HEK293 (cell line): Measurements from ENCODE around the gene FOXR2.

ENCODE experiments used
- CTCF ChIA-PET: fragments of 350-600 bp; formaldehyde crosslinking; extraction: SDS; loops from one replicate; lab custom pipeline; 2021; ENCODE audit warnings: antibody characterized with exemption; lab: Yijun Ruan, JAX
- POLR2A ChIA-PET: fragments of 300-600 bp; formaldehyde crosslinking; extraction: SDS; loops from one replicate; lab custom pipeline; 2020; ENCODE audit warnings: antibody characterized with exemption, inconsistent platforms; lab: Yijun Ruan, JAX
- H3K27ac ChIP-seq: fragments of 200-500 bp; sonication (Bioruptor generic); 2 replicates; pipeline ENCODE4 v1.5.1; 2014; ENCODE audit warnings: low read depth, low read length, control low read depth, inconsistent platforms; ENCODE audit errors: extremely low read depth
- H3K36me3 ChIP-seq, 2 experiments: fragments of 200-500 bp in 1 of 2; sonication (Bioruptor generic) in 1 of 2; 1 replicate in 1 of 2; 2 replicates in 1 of 2; pipeline ENCODE4 v1.5.1; 2014 to 2017; ENCODE audit warnings: inconsistent platforms in 2 of 2, low read length in 2 of 2; ENCODE audit not compliant: control insufficient read depth in 2 of 2, insufficient read depth in 1 of 2
- H3K4me1 ChIP-seq: fragments of 200-500 bp; sonication (Bioruptor generic); 2 replicates; pipeline ENCODE4 v1.5.1; 2014; ENCODE audit warnings: mild to moderate bottlenecking, low read length, inconsistent platforms; ENCODE audit not compliant: control insufficient read depth, insufficient read depth
- H3K4me3 ChIP-seq: 2 replicates; pipeline ENCODE4 v1.5.1; 2011; ENCODE audit warnings: low read depth, mild to moderate bottlenecking, control low read depth, low read length, moderate library complexity
- H3K9me3 ChIP-seq: fragments of 200-500 bp; sonication (Bioruptor generic); 2 replicates; pipeline ENCODE4 v1.5.1; 2014; ENCODE audit warnings: low read depth, low read length, inconsistent platforms; ENCODE audit not compliant: control insufficient read depth, insufficient read depth
- KLF9 ChIP-seq: fragments of 450-650 bp; formaldehyde crosslinking; IDR thresholded peaks from 2 replicates; pipeline ENCODE4 v1.5.1; 2016; ENCODE audit warnings: missing biosample characterization, missing genetic modification characterization, low read depth
- SCRT1 ChIP-seq: fragments of 450-650 bp; formaldehyde crosslinking; IDR thresholded peaks from 2 replicates; pipeline ENCODE4 v1.5.1; 2016; ENCODE audit warnings: missing biosample characterization, missing genetic modification characterization, borderline replicate concordance
- ZBTB20 ChIP-seq: fragments of 450-650 bp; formaldehyde crosslinking; IDR thresholded peaks from 2 replicates; pipeline ENCODE4 v1.5.1; 2016; ENCODE audit warnings: missing biosample characterization, missing genetic modification characterization
- ZFHX2 ChIP-seq: fragments of 450-650 bp; formaldehyde crosslinking; conservative IDR thresholded peaks from 2 replicates; pipeline ENCODE4 v1.5.1; 2016; ENCODE audit warnings: missing biosample characterization, missing genetic modification characterization
- ZNF112 ChIP-seq: fragments of 450-650 bp; formaldehyde crosslinking; IDR thresholded peaks from 2 replicates; pipeline ENCODE4 v1.5.0; 2017; ENCODE audit warnings: missing biosample characterization, missing genetic modification characterization
- ZNF266 ChIP-seq: fragments of 450-650 bp; formaldehyde crosslinking; IDR thresholded peaks from 2 replicates; pipeline ENCODE4 v1.5.1; 2016; ENCODE audit warnings: missing biosample characterization, missing genetic modification characterization, low read depth
- ZNF274 ChIP-seq, 2 experiments: fragments of 200-500 bp in 1 of 2; fragments of 450-650 bp in 1 of 2; sonication (Bioruptor generic) in 1 of 2; formaldehyde crosslinking in 1 of 2; IDR thresholded peaks; 2 replicates each; pipeline versions ENCODE4 v1.5.1 to v1.6.1; 2014 to 2016; ENCODE audit warnings: borderline replicate concordance in 1 of 2, inconsistent platforms in 1 of 2, low read length in 1 of 2, missing biosample characterization in 1 of 2, missing genetic modification characterization in 1 of 2
- ZNF335 ChIP-seq: fragments of 450-650 bp; formaldehyde crosslinking; conservative IDR thresholded peaks from 2 replicates; pipeline ENCODE4 v1.5.1; 2016; ENCODE audit warnings: missing biosample characterization, missing genetic modification characterization
- ZNF473 ChIP-seq: fragments of 450-650 bp; formaldehyde crosslinking; IDR thresholded peaks from 2 replicates; pipeline ENCODE4 v1.5.1; 2017; ENCODE audit warnings: missing biosample characterization, missing genetic modification characterization
- ZNF521 ChIP-seq: fragments of 450-650 bp; formaldehyde crosslinking; IDR thresholded peaks from 2 replicates; pipeline ENCODE4 v1.5.1; 2017; ENCODE audit warnings: missing biosample characterization, mild to moderate bottlenecking, missing genetic modification characterization
- ZNF626 ChIP-seq: fragments of 450-650 bp; sonication (Bioruptor Pico); formaldehyde crosslinking; IDR thresholded peaks from 2 replicates; pipeline ENCODE4 v1.5.1; 2018; ENCODE audit warnings: missing biosample characterization, missing genetic modification characterization, inconsistent platforms
- ZNF660 ChIP-seq: fragments of 450-650 bp; IDR thresholded peaks from 2 replicates; pipeline ENCODE4 v1.5.1; 2018; ENCODE audit warnings: missing biosample characterization, mild to moderate bottlenecking, missing genetic modification characterization
- ZNF791 ChIP-seq: fragments of 450-650 bp; formaldehyde crosslinking; IDR thresholded peaks from 2 replicates; pipeline ENCODE4 v1.5.1; 2016; ENCODE audit warnings: missing biosample characterization, missing genetic modification characterization
- ZNF843 ChIP-seq: fragments of 450-650 bp; formaldehyde crosslinking; IDR thresholded peaks from 2 replicates; pipeline ENCODE4 v1.5.1; 2016; ENCODE audit warnings: missing biosample characterization, missing genetic modification characterization
- TF ChIP-seq, protein P1 (sequence below): fragments of 450-650 bp; formaldehyde crosslinking; IDR thresholded peaks from 2 replicates; pipeline ENCODE4; 2016; ENCODE audit warnings: missing biosample characterization, missing genetic modification characterization
- TF ChIP-seq, protein P2 (sequence below): fragments of 450-650 bp; formaldehyde crosslinking; IDR thresholded peaks from 2 replicates; pipeline ENCODE4 v1.5.1; 2016; ENCODE audit warnings: missing biosample characterization, missing genetic modification characterization
- TF ChIP-seq, protein P3 (sequence below): fragments of 450-650 bp; formaldehyde crosslinking; conservative IDR thresholded peaks from 2 replicates; pipeline ENCODE4 v1.5.1; 2016; ENCODE audit warnings: low read depth, missing biosample characterization, missing genetic modification characterization

The FOXR2 gene

DNA sequence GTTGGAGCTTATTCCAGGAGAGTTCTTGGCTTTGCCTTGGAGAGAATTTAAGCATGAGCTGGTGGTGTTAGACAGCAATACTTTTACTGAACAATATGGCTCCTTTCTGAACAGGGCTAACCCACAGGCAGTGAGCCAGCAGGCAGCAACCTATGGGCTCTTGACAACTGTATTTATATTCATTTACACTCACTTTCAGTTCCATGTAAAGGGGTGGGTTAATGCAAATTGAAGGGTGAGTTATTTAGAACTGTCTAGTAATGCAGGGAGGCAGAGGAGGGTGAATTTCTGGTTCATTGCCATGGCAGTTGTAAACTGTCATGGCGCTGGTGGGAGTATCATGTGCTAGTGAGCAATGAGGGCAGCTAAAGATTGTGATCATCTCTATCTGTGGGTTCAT, 15.7 kb downstream of the FOXR2 start (continued):
- TF ChIP-seq, protein P1, sequence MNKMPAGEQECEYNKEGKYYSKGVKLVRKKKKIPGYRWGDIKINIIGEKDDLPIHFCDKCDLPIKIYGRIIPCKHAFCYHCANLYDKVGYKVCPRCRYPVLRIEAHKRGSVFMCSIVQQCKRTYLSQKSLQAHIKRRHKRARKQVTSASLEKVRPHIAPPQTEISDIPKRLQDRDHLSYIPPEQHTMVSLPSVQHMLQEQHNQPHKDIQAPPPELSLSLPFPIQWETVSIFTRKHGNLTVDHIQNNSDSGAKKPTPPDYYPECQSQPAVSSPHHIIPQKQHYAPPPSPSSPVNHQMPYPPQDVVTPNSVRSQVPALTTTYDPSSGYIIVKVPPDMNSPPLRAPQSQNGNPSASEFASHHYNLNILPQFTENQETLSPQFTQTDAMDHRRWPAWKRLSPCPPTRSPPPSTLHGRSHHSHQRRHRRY (tag by site-specific recombination), result no peak
- TF ChIP-seq ZNF791 (tag by site-specific recombination), result no peak
- no peak for TF ChIP-seq ZNF266 (tag by site-specific recombination)

DNA sequence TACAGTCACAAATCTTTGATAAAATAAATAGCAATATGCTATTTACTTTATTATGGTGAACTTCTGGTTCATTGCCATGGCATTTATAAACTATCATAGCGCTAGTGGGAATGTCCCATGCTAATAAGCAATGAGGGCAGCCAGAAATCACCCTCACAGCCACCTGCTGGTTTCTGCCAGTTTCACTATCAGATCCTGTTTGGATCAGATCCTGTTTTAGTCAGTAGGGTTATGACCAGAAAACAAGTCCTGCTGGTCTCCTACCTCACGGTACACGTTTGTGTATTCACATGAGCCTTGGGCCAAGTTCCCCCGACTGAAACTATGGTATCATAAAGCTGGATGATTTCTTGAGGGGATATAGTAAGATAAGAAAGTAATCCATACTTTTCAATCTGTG, 17.7 kb downstream of the FOXR2 start:
- Histone ChIP-seq H3K27ac (no peak overlapping the region), H3K36me3 (no peaks in the 10 kb centered on the region), H3K9me3 (no peaks in the 10 kb centered on the region), H3K4me1 (no peaks in the 10 kb centered on the region), H3K4me3 (no peak overlapping the region)
- no peak for TF ChIP-seq ZNF473
- TF ChIP-seq ZNF112 (tag by site-specific recombination), result no peak
- no peak for TF ChIP-seq SCRT1 (tag by site-specific recombination)
- no peak for TF ChIP-seq ZFHX2 (tag by site-specific recombination)
- TF ChIP-seq, protein P2, sequence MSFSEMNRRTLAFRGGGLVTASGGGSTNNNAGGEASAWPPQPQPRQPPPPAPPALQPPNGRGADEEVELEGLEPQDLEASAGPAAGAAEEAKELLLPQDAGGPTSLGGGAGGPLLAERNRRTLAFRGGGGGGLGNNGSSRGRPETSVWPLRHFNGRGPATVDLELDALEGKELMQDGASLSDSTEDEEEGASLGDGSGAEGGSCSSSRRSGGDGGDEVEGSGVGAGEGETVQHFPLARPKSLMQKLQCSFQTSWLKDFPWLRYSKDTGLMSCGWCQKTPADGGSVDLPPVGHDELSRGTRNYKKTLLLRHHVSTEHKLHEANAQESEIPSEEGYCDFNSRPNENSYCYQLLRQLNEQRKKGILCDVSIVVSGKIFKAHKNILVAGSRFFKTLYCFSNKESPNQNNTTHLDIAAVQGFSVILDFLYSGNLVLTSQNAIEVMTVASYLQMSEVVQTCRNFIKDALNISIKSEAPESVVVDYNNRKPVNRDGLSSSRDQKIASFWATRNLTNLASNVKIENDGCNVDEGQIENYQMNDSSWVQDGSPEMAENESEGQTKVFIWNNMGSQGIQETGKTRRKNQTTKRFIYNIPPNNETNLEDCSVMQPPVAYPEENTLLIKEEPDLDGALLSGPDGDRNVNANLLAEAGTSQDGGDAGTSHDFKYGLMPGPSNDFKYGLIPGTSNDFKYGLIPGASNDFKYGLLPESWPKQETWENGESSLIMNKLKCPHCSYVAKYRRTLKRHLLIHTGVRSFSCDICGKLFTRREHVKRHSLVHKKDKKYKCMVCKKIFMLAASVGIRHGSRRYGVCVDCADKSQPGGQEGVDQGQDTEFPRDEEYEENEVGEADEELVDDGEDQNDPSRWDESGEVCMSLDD (tag by site-specific recombination), result no peak
- no peak for TF ChIP-seq ZNF660 (tag by site-specific recombination)
- TF ChIP-seq KLF9, result no peak
- no peak for TF ChIP-seq ZNF843 (tag by site-specific recombination)
- TF ChIP-seq ZBTB20, result no peak
- TF ChIP-seq ZNF521, result no peak
- no peak for TF ChIP-seq ZNF626 (tag by site-specific recombination)
- TF ChIP-seq, protein P3, sequence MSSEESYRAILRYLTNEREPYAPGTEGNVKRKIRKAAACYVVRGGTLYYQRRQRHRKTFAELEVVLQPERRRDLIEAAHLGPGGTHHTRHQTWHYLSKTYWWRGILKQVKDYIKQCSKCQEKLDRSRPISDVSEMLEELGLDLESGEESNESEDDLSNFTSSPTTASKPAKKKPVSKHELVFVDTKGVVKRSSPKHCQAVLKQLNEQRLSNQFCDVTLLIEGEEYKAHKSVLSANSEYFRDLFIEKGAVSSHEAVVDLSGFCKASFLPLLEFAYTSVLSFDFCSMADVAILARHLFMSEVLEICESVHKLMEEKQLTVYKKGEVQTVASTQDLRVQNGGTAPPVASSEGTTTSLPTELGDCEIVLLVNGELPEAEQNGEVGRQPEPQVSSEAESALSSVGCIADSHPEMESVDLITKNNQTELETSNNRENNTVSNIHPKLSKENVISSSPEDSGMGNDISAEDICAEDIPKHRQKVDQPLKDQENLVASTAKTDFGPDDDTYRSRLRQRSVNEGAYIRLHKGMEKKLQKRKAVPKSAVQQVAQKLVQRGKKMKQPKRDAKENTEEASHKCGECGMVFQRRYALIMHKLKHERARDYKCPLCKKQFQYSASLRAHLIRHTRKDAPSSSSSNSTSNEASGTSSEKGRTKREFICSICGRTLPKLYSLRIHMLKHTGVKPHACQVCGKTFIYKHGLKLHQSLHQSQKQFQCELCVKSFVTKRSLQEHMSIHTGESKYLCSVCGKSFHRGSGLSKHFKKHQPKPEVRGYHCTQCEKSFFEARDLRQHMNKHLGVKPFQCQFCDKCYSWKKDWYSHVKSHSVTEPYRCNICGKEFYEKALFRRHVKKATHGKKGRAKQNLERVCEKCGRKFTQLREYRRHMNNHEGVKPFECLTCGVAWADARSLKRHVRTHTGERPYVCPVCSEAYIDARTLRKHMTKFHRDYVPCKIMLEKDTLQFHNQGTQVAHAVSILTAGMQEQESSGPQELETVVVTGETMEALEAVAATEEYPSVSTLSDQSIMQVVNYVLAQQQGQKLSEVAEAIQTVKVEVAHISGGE (tag by site-specific recombination), result no peak
- TF ChIP-seq ZNF274 (IDR thresholded peaks at IDR 0.05; ENCODE audit: low read length), result no peak
- no peak for TF ChIP-seq ZNF274 (tag by site-specific recombination; IDR thresholded peaks at IDR 0.05; ENCODE audit: borderline replicate concordance)
- ChIA-PET POLR2A (no interaction called here), CTCF (no interaction called here)

DNA sequence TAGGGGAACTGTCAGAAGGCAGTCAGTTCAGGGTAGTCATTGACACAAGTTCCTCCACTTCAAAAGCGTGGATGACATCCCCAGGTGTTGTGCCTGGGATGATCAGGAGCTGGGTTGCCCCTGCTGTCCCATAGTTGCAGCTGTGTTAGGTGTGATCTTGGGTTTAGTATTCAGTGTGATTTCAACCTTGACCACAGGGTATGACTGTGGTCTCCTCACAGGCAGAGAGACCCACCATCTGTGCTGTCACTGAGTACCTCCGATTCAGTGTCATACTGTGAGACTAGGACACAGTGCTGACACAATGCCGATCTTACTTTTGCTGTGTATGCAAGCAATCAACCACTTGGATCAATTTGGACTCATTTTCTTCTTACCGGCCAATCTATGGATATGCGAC, 25.2 kb downstream of the FOXR2 start:
- POLR2A ChIA-PET, result no interaction called here
- no peak overlapping the region for H3K4me3 ChIP-seq
- no peaks in the 10 kb centered on the region for H3K9me3 ChIP-seq
- TF ChIP-seq ZNF335 (tag by site-specific recombination) (no peak), ZNF791 (tag by site-specific recombination) (no peak)
- CTCF ChIA-PET, result no interaction called here
- no peaks in the 10 kb centered on the region for H3K4me1 ChIP-seq
- H3K36me3 ChIP-seq, result no peaks in the 10 kb centered on the region
- no peak overlapping the region for H3K27ac ChIP-seq
